BE2C (cell line): Measurements from ENCODE around the gene SF3A2.

Source experiments
- DNase-seq: peaks from one replicate; pipeline ENCODE4 v3.0.0-alpha.2; 2020
- H3K27me3 ChIP-seq: fragments of 250-450 bp; sonication (Bioruptor Pico); 2 replicates; pipeline ENCODE4 v1.5.1; 2020; ENCODE audit warnings: mild to moderate bottlenecking
- H3K36me3 ChIP-seq: fragments of 250-450 bp; sonication (Bioruptor Pico); 2 replicates; pipeline ENCODE4 v1.5.1; 2020; ENCODE audit warnings: mild to moderate bottlenecking
- H3K4me1 ChIP-seq: fragments of 250-450 bp; sonication (Bioruptor Pico); 2 replicates; pipeline ENCODE4 v1.5.1; 2020
- H3K4me3 ChIP-seq: 2 replicates; pipeline ENCODE4 v1.5.1; 2011; ENCODE audit warnings: low read depth, low read length
- H3K9me3 ChIP-seq: fragments of 250-450 bp; sonication (Bioruptor Pico); 2 replicates; pipeline ENCODE4 v1.5.1; 2020
- CTCF ChIP-seq: IDR thresholded peaks from 2 replicates; pipeline ENCODE4 v1.5.1; 2012; ENCODE audit warnings: mild to moderate bottlenecking, low read depth, low read length

SF3A2 gene

DNA sequence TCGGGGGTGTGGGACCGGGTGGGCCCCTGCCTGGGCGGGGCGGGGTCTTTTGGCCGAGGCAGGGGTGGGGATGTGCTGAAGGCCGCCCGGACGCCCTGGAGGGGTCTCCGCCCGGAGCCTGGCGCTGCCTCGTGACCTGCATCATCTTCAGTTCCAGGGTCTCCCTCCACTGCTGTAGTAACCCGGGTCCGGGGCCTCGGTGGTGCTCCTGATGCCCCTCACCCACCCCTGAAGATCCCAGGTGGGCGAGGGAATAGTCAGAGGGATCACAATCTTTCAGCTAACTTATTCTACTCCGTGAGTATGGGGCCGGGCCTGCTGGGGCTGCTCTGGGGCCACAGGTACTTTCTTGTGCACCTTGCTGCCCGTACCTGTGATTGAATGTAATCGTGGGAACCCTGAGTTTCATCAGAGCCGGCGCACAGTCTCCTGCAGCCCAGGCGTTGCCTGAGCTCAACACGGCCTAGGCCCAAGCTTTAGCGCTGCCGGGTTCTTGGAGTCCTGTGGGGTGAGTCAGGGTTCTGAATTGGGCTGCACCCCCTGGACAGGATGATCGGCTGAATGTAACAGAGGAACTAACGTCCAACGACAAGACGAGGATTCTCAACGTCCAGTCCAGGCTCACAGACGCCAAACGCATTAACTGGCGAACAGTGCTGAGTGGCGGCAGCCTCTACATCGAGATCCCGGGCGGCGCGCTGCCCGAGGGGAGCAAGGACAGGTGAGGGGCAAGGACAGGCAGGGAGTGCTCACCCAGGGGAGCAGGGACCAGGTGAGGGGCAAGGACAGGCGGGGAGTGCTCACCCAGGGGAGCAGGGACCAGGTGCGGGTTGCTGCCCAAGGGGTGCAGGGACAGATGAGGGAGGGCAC, 34.8 kb downstream of the SF3A2 start:
- no peaks in the 10 kb centered on the region for H3K9me3 ChIP-seq
- peak overlapping the region; percentile 97 for H3K4me3 ChIP-seq
- DNase-seq: peak; percentile 46
- no peak for TF ChIP-seq CTCF
- peaks cover 39% of the 10 kb centered on the region for H3K36me3 ChIP-seq
- H3K4me1 ChIP-seq: peaks cover 15% of the 10 kb centered on the region
- H3K27me3 ChIP-seq: no peaks in the 10 kb centered on the region

- Histone ChIP-seq H3K9me3 (no peaks in the 10 kb centered on the region), H3K4me1 (peaks cover 10% of the 10 kb centered on the region), H3K4me3 (peak overlapping the region; percentile 45), H3K27me3 (no peaks in the 10 kb centered on the region), H3K36me3 (peaks cover 39% of the 10 kb centered on the region)
- DNase-seq: peak; percentile 96
- TF ChIP-seq CTCF: peak; percentile 88
Observed at GRCh38 chr19:2273356-2274184, 36.9 kb downstream of the SF3A2 start.

GRCh38 chr19:2274185-2274711, 37.6 kb downstream of the SF3A2 start:
- Histone ChIP-seq H3K36me3 (peaks cover 39% of the 10 kb centered on the region), H3K9me3 (no peaks in the 10 kb centered on the region), H3K27me3 (no peaks in the 10 kb centered on the region), H3K4me3 (0 out of 2 replicates have a peak overlapping the region, but pooled peaks have one; percentile 19), H3K4me1 (peaks cover 7% of the 10 kb centered on the region)
- TF ChIP-seq CTCF: no peak
- DNase-seq: no peak

DNA sequence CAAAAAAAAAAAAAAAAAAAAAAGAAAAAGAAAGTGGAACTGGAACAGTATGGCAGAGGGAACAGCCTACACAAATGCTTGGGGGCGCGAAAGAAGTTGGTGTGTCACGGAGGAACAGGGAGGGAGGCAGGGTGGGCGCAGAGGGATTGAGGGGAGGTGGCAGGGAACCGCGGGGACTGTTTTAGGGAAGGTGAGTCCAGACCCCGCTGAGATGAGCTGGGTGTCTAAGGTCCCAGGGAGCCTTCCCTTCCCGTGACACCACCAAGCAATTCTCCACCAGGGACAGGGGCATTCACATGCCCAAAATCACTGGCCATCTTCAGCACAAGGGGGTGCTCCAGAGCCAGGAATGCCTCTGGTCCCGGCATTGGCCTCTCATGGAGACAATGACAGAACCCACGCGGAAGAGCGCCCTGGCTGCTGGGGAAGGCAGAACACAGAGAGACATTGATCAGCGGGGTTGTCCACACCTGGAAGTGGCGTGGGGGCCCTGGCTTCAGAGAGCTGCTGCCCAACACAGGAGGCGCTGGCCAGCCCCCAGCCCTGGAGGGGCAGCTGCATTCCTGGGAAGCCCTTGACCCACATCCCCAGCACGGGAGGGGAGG, 38.4 kb downstream of the SF3A2 start:
- H3K4me3 ChIP-seq: no peak overlapping the region
- DNase-seq: peak; percentile 87
- H3K27me3 ChIP-seq: no peaks in the 10 kb centered on the region
- peaks cover 7% of the 10 kb centered on the region for H3K4me1 ChIP-seq
- H3K36me3 ChIP-seq: peaks cover 35% of the 10 kb centered on the region
- TF ChIP-seq CTCF: peak; percentile 85
- H3K9me3 ChIP-seq: no peaks in the 10 kb centered on the region

DNA sequence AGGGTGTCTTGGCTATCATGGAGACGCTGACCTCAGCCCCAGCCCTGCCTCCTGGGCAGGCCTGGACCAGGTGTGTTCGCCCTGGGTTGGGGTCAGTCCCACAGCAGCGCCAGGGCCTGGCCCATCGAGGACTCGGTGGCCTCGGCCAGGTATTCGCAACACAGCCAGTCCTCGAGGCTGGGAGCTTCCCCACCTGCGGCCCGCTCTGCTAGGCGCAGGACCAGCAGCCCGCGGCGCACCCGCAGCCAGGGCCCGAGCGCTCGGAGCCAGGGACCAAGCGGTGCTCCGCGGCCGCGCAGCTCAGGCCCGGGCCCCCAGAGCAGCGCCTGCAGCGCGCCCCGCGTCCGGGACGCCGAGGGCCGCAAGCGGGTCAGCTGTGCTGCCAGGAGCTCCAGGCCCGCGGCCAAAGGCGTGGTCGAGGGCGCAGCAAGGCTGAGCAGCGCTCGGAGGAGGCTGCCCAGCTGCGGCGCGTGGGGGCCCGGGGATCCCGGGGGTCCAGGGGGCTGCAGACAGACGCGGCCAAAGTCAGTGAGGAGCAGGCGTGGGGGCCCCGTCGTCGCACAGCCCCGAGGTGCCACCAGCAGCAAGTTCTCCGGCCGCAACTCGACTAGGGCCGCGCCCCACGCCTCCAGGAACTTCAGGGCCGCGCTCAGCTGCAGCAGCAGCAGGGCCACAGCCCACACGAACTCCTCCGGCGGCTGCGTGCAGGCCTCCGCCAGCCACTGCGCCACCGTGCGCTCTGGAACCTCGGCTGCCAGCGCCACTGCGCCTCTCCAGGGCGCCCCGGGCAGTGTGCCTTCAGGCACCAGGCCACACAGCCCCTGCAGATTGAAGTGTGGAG, 39.2 kb downstream of the SF3A2 start:
- no peak for TF ChIP-seq CTCF
- H3K4me1 ChIP-seq: peaks cover 7% of the 10 kb centered on the region
- H3K36me3 ChIP-seq: peaks cover 31% of the 10 kb centered on the region
- DNase-seq: no peak
- no peaks in the 10 kb centered on the region for H3K27me3 ChIP-seq
- no peaks in the 10 kb centered on the region for H3K9me3 ChIP-seq
- H3K4me3 ChIP-seq: no peak overlapping the region
